T-helper 9 cell (primary cell): ENCODE measurements around the gene CGNL1.

Experiments
- DNase-seq: peaks from one replicate; pipeline ENCODE4 v3.0.0-alpha.2; 2020

CGNL1 gene

DNA sequence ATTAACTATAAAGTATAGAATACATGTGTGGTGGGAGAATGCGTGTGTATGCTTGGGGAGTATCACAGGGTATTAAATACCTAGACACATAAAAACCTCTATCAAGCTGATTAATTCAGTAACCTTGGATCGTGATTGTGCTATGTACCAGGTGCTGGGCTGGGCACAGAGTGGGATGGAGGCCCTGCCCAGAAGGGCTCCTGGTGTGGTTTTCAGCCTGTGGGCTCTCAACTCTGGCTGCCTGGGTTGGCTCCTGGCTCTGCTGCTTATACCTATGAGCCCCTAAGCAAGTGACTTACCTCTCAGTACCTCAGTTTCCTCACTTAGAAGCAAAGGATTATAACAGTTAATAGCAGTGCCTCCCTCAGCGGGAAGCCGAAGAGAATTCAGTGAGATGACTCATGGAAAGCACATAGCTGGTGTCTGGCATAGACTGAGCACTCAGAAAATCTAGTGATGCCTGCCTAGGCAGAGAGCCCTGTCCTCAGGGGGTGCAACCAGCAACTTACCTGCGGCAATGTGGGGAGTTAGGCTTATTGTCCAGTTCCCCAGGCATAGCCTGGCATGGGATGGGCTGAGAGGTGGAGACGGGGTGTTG lies 124.8 kb downstream of the CGNL1 start:
- DNase-seq, result no peak

DNA sequence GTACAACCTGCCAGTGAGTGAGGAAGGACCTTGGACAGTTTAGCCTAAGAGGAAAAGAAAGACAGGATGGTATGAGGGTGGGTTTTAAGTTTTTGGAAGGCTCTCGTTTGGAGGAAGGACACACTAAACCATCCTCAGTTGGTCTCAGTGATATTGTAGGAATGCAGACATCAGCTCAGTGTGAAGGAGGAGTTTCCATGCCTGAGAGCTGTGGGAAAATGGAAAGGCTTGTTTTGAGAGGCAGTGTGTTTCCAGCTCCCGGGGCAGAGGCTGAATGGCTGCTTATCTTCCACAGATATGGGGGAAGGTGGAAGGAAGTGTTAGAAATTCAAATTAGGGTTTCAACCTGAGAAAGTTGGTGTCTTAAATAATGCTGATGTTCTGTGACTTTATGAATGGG lies 125.8 kb downstream of the CGNL1 start:
- DNase-seq, result no peak

DNA sequence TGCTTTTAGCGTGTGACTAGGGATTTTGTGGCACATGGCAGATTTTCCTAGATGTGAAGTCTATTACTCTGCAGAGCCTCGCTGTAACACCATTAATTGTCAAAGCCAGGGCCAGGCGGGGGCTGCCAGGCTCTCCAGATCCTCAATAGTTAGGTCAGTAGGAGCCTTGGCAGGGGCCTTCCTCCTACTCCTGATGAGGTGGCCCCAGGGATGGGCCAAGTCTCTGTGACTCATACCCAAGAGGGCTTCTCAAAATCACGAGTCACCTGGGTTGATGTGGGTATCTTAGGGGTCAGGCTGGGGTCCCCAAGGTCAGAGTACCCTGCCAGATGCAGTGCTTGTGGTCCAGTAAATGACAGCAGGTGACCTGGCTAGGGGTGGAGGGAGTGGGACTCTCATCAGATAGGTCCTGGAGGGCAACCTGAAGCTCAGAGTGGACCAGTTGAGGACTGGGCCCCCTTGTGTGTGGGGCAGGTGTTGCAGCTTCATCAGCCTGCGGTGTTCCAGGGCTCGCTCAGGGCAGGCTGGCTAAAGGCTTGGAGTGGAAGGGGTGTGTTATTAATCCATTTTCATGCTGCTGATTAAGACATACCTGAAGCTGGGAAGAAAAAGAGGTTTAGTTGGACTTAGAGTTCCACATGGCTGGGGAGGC lies 126.9 kb downstream of the CGNL1 start:
- no peak for DNase-seq

- no peak for DNase-seq
Observed at GRCh38 chr15:57503911-57504598, 127.8 kb downstream of the CGNL1 start.

- no peak for DNase-seq
Observed at GRCh38 chr15:57504599-57504940, 128.3 kb downstream of the CGNL1 start.

- DNase-seq, result no peak
Observed at GRCh38 chr15:57505056-57505715, 128.9 kb downstream of the CGNL1 start.

DNA sequence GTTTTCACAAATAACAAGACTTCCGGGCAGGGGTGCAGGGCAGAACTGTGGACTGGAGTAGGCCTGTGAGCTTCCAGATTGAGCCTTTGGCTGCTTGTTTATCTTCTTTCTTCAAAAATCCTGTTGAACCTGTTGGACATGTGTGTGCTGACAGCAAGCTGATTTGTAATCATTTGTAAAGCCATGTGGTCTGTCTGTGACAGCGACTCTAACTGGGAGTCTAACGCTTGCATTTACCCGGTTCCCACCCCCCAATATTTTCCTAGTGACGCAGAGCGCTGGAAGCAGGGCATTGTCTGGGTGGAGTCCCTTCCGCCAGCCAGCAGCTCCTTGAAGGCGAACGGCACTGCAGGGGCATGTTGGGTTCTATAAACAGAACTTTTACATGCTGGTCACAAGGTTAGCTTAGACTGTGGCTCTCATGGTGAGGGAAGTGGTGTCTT lies 129.7 kb downstream of the CGNL1 start:
- DNase-seq, result no peak

DNA sequence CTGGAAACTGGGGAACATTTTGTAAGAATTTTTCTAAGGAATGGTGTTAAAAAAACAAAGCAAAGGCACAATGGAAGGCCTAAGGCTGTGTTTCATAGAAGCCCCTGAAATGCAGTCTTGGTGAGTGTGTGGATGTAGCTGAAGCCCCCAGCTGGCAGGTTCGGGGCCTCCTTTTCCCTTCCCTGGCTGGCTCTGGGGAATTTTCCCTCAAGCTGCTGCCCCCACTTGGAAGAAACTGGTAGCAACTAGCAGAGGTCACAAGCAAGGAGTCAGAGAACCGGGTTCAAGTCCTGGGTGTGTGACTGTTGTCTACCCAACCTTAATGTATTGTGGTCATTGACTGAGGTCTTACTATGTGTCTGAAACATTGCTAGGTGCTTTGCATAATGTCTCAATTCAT lies 130.1 kb downstream of the CGNL1 start:
- no peak for DNase-seq

- DNase-seq, result no peak
Observed at GRCh38 chr15:57507111-57507510, 130.8 kb downstream of the CGNL1 start.

DNA sequence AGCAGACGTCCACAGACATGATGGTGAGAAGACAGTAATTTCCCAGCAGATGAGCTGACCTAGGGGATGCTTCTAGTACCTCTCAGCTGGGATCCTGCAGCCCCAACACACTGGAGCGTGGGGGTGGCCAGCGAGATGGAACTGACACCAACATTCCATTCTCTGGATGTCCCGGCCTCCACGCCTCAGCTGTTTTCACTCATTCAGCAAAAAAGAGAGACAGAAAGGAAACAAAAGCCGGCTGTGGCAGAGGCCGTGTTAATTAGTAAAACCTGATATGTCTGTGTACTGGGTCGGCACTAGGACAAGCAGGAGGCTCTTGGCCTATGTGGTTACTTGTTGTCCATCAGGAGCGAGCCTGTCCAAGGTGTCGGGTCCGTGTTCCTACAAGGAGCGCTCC lies 132.8 kb downstream of the CGNL1 start:
- no peak for DNase-seq

GRCh38 chr15:57509965-57510364 lies 133.7 kb downstream of the CGNL1 start:
- no peak for DNase-seq

DNA sequence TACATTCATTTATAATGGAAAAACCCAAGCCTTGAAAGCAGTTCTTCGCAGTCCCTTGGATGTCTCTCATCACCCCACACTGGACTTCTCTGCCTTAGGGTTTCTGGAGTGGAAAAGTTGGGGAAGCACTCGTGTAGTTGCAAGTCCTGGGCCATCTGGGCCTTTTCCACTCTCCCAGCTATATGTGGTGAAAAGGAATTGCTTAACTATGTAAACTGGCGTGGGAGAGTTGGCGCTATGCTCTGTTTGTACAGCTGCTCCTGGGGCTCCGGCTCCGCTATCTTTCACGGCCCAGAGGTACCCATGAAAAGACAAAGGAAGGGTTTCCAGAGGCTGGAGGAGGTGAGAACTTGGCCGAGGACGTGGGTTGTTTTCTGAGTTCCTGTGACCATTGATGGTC lies 134.3 kb downstream of the CGNL1 start:
- DNase-seq, result no peak

GRCh38 chr15:57516327-57517029 lies 140.2 kb downstream of the CGNL1 start:
- DNase-seq, result no peak

DNA sequence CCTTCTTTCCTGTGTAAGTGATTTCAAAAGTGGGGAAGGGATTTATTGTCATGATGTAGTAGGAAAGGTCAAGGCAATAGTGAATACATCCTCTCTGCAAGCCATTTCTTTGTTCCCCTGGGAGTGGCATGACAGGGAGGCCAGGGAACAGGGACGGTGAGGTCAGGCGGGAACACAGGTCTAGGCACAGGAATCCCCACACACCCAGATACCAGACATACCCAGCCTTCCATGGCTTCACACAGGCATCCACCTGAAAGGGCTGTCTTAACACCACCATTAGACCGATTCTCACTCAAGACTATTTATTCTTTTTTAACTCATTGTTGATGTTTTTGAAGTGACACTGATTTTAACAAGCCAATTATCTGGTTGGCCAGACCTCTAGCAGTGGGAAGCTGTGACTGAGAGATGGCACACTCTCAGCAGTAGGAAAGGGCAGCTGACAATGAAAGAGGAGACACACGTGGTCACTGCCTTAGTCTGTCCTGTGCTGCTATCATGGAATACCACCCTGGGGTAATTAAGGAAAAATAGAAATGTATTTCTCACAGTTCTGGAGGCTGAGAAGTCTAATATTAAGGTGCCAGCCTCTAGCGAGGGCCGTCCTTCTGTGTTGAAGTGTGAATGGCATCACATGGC lies 140.8 kb downstream of the CGNL1 start:
- DNase-seq, result no peak

- no peak for DNase-seq
Observed at GRCh38 chr15:57518779-57519405, 142.6 kb downstream of the CGNL1 start.

- no peak for DNase-seq
Observed at GRCh38 chr15:57519806-57520205, 143.5 kb downstream of the CGNL1 start.

DNA sequence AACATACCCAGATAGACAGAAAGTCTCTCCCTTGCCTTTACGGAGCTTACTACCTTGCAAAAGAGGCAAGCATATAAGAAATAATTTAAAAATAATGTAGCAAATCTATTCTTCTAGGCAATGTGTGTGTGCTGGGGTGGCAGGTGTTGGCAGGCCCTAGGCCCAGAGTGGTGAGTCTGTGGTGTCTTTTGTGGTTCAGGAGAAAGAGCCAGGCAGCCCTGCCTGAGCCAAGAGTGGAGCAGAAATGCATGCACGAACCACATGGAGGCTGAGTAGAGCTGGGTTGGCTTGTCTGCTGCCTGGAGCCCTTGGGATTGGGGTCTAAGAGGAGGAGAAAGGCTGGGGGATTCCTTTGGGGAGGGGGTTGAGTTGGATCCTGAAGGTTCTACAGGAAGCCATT lies 145.2 kb downstream of the CGNL1 start:
- DNase-seq, result no peak

DNA sequence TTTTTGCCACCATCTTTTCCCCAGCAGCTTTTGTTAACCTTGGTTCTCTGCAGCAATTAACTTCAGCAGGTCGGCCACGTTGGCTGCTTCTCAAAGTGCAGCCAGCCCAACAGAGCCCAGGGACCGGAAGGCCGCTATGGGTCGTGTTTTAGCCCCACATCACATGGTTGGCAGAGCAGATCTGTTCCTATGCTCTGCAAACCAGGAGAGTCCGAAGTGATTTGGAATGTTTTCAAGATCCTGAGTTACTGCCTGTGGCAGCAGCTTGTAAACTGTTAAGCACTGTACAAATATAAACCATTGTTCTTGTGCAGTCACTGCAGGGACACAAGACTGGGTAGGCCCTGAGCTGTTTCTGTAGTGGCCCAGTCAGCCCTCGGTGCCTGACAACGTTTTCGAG lies 145.8 kb downstream of the CGNL1 start:
- no peak for DNase-seq

DNA sequence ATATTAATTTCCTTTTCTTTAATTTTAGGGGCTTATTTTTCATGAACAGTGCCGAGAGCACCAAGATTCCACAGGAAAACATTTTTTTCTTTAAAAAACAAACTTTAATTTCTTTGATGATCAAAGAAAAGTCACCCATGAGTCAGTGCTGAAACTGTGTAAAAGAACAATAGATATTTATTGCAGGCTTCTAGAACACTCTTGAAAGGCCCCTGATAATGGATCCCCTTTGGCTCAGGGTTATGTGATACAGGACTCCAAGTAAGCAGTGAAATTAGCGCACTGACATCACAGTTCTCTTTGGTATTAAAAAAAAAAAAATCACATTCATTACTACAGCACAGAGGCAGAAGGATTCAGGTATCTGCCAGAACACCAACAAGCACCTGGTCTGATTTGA lies 149.3 kb downstream of the CGNL1 start:
- no peak for DNase-seq

GRCh38 chr15:57526076-57526475 lies 149.8 kb downstream of the CGNL1 start:
- DNase-seq, result no peak

DNA sequence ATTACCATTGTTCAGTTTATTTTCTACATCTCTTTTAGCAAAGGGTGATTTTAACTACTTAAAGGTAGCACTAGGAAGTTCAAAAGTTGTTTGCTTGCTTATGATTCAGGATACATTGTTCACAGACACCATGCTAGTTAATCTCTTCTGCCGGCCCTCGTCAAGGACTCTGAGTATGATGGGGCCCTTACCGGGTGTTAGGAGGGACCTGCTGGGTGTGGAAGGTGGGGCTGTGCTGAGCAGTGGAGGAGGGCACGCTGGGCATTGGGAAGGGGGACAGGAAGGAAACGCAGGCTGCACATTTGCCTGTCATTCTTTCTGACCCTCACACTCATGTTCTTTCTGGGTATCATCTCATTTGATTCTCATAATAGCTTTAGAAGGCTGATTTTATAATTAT lies 150.3 kb downstream of the CGNL1 start:
- no peak for DNase-seq

DNA sequence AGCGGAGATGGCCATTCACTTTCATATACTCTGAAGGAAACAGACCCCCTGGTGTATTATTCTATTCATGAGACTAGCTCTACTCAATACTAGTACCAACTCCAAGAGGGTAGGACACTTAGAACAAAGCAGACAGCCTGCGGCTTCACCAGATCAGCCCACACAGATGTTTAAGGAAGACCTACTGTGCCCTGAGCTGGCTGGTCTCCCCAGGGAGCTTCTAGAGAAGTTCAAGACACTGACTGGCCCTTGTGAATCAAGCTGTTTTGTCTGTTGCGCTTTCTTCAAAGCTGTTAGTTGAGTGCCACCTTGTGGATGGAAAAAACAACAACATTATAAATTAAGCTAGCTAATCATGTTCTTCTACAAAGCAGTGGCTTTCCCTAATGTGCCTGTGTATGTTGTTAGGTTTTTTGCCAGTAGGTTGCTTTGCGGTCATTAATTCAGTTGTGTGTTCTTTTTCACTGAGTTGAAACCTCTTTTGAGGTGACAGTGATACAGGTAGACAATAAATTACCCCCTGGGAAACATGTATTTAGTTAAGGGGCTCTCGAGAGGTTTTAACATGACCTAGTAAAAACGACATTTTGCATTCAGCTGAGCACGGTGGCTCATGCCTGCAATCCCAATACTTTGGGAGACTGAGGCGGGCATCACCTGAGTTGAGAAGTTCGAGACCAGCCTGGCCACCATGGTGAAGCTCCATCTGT lies 151.2 kb downstream of the CGNL1 start:
- DNase-seq, result no peak
